ENCODE results near the gene PCNA.

The PCNA gene

DNA sequence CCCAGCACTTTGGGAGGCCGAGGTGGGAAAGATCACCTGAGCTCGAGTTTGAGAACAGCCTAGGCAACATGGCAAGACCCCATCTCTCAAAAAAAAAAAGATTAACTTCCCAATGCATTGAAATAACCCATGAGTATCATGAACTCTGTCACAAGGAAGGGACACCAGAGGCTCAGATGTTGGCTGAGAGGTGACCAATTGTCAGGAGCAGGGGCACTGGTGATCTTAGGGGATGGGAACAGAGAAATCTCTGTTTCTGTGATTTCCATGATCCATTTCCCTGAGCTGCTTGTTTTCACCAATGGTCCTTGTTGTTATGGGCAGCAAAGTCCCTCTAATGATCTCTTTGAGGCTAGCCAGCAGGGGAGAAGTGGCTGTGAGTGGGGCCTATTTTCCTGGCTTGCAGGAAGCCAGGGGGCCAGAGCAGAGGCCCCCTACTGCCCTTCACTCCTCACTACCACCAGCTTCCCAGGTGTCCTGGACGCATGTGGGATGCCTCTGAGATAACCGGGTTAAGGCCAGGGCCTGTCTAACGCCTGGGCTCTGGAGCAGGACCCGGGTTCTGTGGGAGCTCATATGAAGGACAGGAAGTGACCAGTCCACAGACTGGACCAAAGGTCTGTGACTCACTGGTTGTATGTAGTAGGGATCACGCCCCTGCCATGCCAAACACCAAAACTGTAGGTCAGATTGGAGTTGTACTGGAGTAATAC is 54.4 kb downstream of the PCNA start:
- no peak for DNase-seq (ENCODE audit: low read depth)

All from stimulated activated CD8-positive, alpha-beta memory T cell treated with anti-CD3 and anti-CD28 coated beads, Interleukin-12 subunit alpha, Interleukin-12 subunit beta, amount 100 ng/mL, for 1 hour (primary cell).